K562 (cell line): ENCODE data around the gene MYB. TPM values are rescaled to one million over a fixed set of nuclear protein-coding genes. Genes with fewer than 3 reads are reported as not detected.
A peak's percentile ranks its signal among the peaks of the same experiment; 100 is the strongest.

ENCODE experiments used
- ATAC-seq: fragments of 200-7000 bp; cut with Tn5 transposase; 3 replicates; pipeline ENCODE4 v1.9.1; 2020; ENCODE audit warnings: moderate library complexity
- BruUV-seq: library from RNA; stranded (reverse); fragments of 400-500 nt; replicated peaks from 2 replicates; lab custom pipeline; 2021; lab: Mats Ljungman, UMichigan
- CTCF ChIA-PET: fragments of 300-600 bp; formaldehyde crosslinking; extraction: SDS; loops from one replicate; lab custom pipeline; 2021; ENCODE audit warnings: low intra/inter-chr PET ratio; lab: Yijun Ruan, JAX
- POLR2A ChIA-PET: fragments of 300-600, 350-650 bp; sonication (Branson Sonifier 250); formaldehyde crosslinking; extraction: SDS; loops from one replicate; lab custom pipeline; 2021; ENCODE audit warnings: antibody characterized with exemption, inconsistent platforms; lab: Yijun Ruan, JAX
- DNase-seq, 4 experiments: peaks; one replicate each; pipeline versions ENCODE4 v3.0.0 to v3.0.0-alpha.2; 2011 to 2018; ENCODE audit warnings: low spot score in 3 of 4, mixed read lengths in 3 of 4; ENCODE audit errors: extremely low read depth in 1 of 4
- FAIRE-seq: peaks from 2 replicates; lab custom pipeline; 2011; peaks lifted over from hg19 to GRCh38; lab: Jason Lieb, UNC
- H2AFZ ChIP-seq: 2 replicates; pipeline ENCODE4 v1.6.0; 2011; ENCODE audit warnings: low read depth, low read length, control low read depth, inconsistent platforms
- H3K27ac ChIP-seq: fragments of 200-600 bp; 3 replicates; pipeline ENCODE4 v1.8.0; 2011; ENCODE audit warnings: low read depth, mild to moderate bottlenecking, control low read depth, inconsistent platforms, low read length, moderate library complexity, mixed read lengths; ENCODE audit errors: extremely low read depth
- H3K27me3 ChIP-seq, 2 experiments: fragments of 300-600 bp in 1 of 2; 2 replicates in 1 of 2; 3 replicates in 1 of 2; pipeline versions ENCODE4 v1.6.0 to v1.8.0; 2011; ENCODE audit warnings: inconsistent platforms in 2 of 2, low read length in 2 of 2, mild to moderate bottlenecking in 1 of 2, mixed read lengths in 1 of 2, moderate library complexity in 1 of 2; ENCODE audit not compliant: control insufficient read depth in 2 of 2, insufficient read depth in 2 of 2
- H3K36me3 ChIP-seq: fragments of 300-600 bp; 3 replicates; pipeline ENCODE4 v1.8.0; 2011; ENCODE audit warnings: mild to moderate bottlenecking, low read length, inconsistent platforms; ENCODE audit not compliant: control insufficient read depth, insufficient read depth
- H3K4me1 ChIP-seq, 2 experiments: fragments of 200-600 bp in 1 of 2; replicated peaks in 1 of 2; 2 replicates in 1 of 2; 3 replicates in 1 of 2; pipeline versions ENCODE4 v1.5.1 to v1.8.0; 2011; ENCODE audit warnings: inconsistent platforms in 2 of 2, low read length in 2 of 2, mild to moderate bottlenecking in 1 of 2, mixed read lengths in 1 of 2, moderate library complexity in 1 of 2; ENCODE audit not compliant: control insufficient read depth in 2 of 2, insufficient read depth in 2 of 2
- H3K4me2 ChIP-seq: 2 replicates; pipeline ENCODE4 v1.6.1; 2011; ENCODE audit warnings: low read length, control low read depth, inconsistent platforms, mixed read lengths; ENCODE audit not compliant: insufficient read depth
- H3K4me3 ChIP-seq: fragments of 200-600 bp; sonication (generic), shearing (Covaris generic); 2 replicates; pipeline ENCODE4 v1.5.1; 2016; ENCODE audit warnings: control low read depth, inconsistent platforms
- H3K79me2 ChIP-seq: fragments of 200-600 bp; 3 replicates; pipeline ENCODE4 v1.8.0; 2011; ENCODE audit warnings: low read length, inconsistent platforms; ENCODE audit not compliant: control insufficient read depth, insufficient read depth
- H3K9ac ChIP-seq, 2 experiments: 2 replicates each; pipeline versions ENCODE4 v1.6.0 to v1.6.1; 2011; ENCODE audit warnings: low read depth in 2 of 2, low read length in 2 of 2, control low read depth in 1 of 2, inconsistent platforms in 1 of 2, mild to moderate bottlenecking in 1 of 2, mixed read lengths in 1 of 2; ENCODE audit not compliant: insufficient read depth in 1 of 2
- H3K9me1 ChIP-seq: one replicate; pipeline ENCODE4 v1.6.0; 2011; ENCODE audit warnings: inconsistent platforms, mild to moderate bottlenecking, low read length, moderate library complexity; ENCODE audit not compliant: control insufficient read depth, insufficient read depth
- H3K9me3 ChIP-seq: replicated peaks from 2 replicates; pipeline ENCODE4 v1.5.1; 2011; ENCODE audit warnings: low read depth, low read length, inconsistent platforms; ENCODE audit not compliant: control insufficient read depth, insufficient read depth
- H4K20me1 ChIP-seq: replicated peaks from 2 replicates; pipeline ENCODE4 v1.6.1; 2011; ENCODE audit warnings: low read length, inconsistent platforms, mixed read lengths; ENCODE audit not compliant: control insufficient read depth, insufficient read depth
- BHLHE40 ChIP-seq: IDR thresholded peaks from 2 replicates; pipeline ENCODE4 v1.6.1; 2011; ENCODE audit warnings: low read length, improper control_type of control experiment
- DDX20 ChIP-seq: fragments of 450-650 bp; IDR thresholded peaks from 2 replicates; pipeline ENCODE4 v1.6.1; 2016; ENCODE audit warnings: missing genetic modification characterization, low read depth, mild to moderate bottlenecking, missing compliant biosample characterization, moderate library complexity
- MTF1 ChIP-seq: fragments of 250-450 bp; sonication (Bioruptor Pico); IDR thresholded peaks from 2 replicates; pipeline ENCODE4 v1.9.0; 2021; ENCODE audit warnings: moderate library complexity, mild to moderate bottlenecking, inconsistent platforms, borderline replicate concordance
- MXI1 ChIP-seq: IDR thresholded peaks from 2 replicates; pipeline ENCODE4 v1.6.1; 2011; ENCODE audit warnings: low read depth, mild to moderate bottlenecking, improper control_type of control experiment, low read length
- NFIC ChIP-seq: fragments of 450-650 bp; IDR thresholded peaks from 2 replicates; pipeline ENCODE4 v1.6.1; 2017; ENCODE audit warnings: mild to moderate bottlenecking, inconsistent platforms
- SRSF9 ChIP-seq: fragments of 200-400 bp; formaldehyde crosslinking; IDR thresholded peaks from 2 replicates; pipeline ENCODE4 v1.6.1; 2017; ENCODE audit warnings: low read depth, low read length, borderline replicate concordance
- ZBTB7A ChIP-seq: IDR thresholded peaks from 2 replicates; pipeline ENCODE4 v1.6.1; 2011; ENCODE audit warnings: low read depth, mild to moderate bottlenecking, low read length, moderate library complexity, borderline replicate concordance; ENCODE audit not compliant: control insufficient read depth
- WGBS: fragments of 100-300 bp; shearing (Covaris generic); methylation state at CpG from one replicate; pipeline ENCODE4 v1.1.6; 2016; ENCODE audit warnings: low coverage, mixed read lengths; ENCODE audit not compliant: insufficient coverage; ENCODE audit errors: missing lambda C conversion rate; 5-methylcytosine and 5-hydroxymethylcytosine counted together
- in situ Hi-C: fragments of 300-500 bp; cut with MboI; formaldehyde crosslinking; loops from 4 replicates; pipeline ENCODE4 v1.15.0; 2018; ENCODE audit warnings: inconsistent platforms, mixed read lengths
- intact Hi-C: fragments of 100-400 bp; cut with micrococcal nuclease; formaldehyde crosslinking; loops from 2 replicates; pipeline ENCODE4 v1.14.2; 2022
- polyA plus RNA-seq, 8 experiments: library from polyadenylated mRNA; depleted of rRNA in 4 of 8; stranded (reverse) in 5 of 8; unstranded in 3 of 8; fragments of >200 nt; fragmentation: Nextera tagmentation in 2 of 8; fragmentation: Illumina TruSeq in 1 of 8; extraction: Ambion mirVana in 2 of 8; extraction: Trizol in 1 of 8; gene quantifications; 2 replicates each; pipeline versions ENCODE4 v1.2.1 to v1.2.3, GENCODE V29; 2011 to 2014; ENCODE audit warnings: inconsistent platforms in 1 of 8, missing spikeins in 1 of 8
- total RNA-seq, 7 experiments: library from RNA; depleted of rRNA in 6 of 7; stranded (reverse); fragments of >200 nt in 6 of 7; fragmentation: Illumina TruSeq in 2 of 7; extraction: Trizol in 2 of 7; gene quantifications; 2 replicates each; pipeline versions ENCODE4 v1.2.1 to v1.2.3, GENCODE V29; 2011 to 2021; ENCODE audit warnings: low replicate concordance in 1 of 7

MYB gene
- total and polyA plus RNA-seq, 9 of the 15 experiments (the other 6 are each of a cell fraction or from before 2014, with no cell fraction given), result 35.8 to 218 (median 140) TPM

- BruUV-seq, result no TSS peak
- DNase-seq (peak in 1 of 4 experiments; percentile 40), FAIRE-seq (no peak), ATAC-seq (no peak)
- CTCF ChIA-PET, result no interaction called here
- WGBS, result 68% methylated on average over 2 of the region's 2 CpGs
- in situ Hi-C loops, result no loop called here
- H3K36me3 ChIP-seq, result peaks cover 7% of the 10 kb centered on the region; the same call in 1 of the 3 replicates
- H3K9ac ChIP-seq, result peak overlapping the region in 1 of 2 experiments; percentile 60; a peak in 1 of 4 replicates
- intact Hi-C loops, result no loop called here
- no peak for TF ChIP-seq SRSF9
- no peak for TF ChIP-seq DDX20
- TF ChIP-seq MXI1, result no peak
- TF ChIP-seq BHLHE40, result no peak
- no peak for TF ChIP-seq MTF1 (CRISPR knock-in tag)
- no peak for TF ChIP-seq ZBTB7A
- TF ChIP-seq NFIC, result peak; percentile 53; the same call in 1 of the 2 replicates
- H4K20me1 ChIP-seq, result no peaks in the 10 kb centered on the region
- H3K9me1 ChIP-seq, result no peaks in the 10 kb centered on the region
- peaks cover 36% of the 10 kb centered on the region for H3K79me2 ChIP-seq
- peak overlapping the region; percentile 69; the same call in 2 of the 3 replicates for H3K27ac ChIP-seq
- peak overlapping the region; percentile 85; the same call in 1 of the 2 replicates for H2AFZ ChIP-seq
- POLR2A ChIA-PET, result no interaction called here
- H3K4me2 ChIP-seq, result no peak overlapping the region
- H3K4me3 ChIP-seq, result no peak overlapping the region
- no peaks in the 10 kb centered on the region for H3K27me3 ChIP-seq
- H3K4me1 ChIP-seq, result peaks cover 16 to 28% of the 10 kb centered on the region in 2 experiments
- no peaks in the 10 kb centered on the region for H3K9me3 ChIP-seq
These were observed 1.7 kb upstream of the MYB start for GRCh38 chr6:135179372-135179771.
